H1 (cell line): ENCODE results near the gene TBC1D9B.

ENCODE experiments used
- CTCF ChIP-seq, 3 experiments: IDR thresholded peaks; 1 replicate in 2 of 3; 2 replicates in 1 of 3; pipeline versions ENCODE4 v1.5.1 to v1.6.1; 2011; ENCODE audit warnings: low read length in 3 of 3, mild to moderate bottlenecking in 3 of 3, inconsistent platforms in 2 of 3, low read depth in 1 of 3, moderate library complexity in 1 of 3; ENCODE audit not compliant: insufficient read depth in 1 of 3; ENCODE audit errors: control extremely low read depth in 1 of 3
- EP300 ChIP-seq, 2 experiments: IDR thresholded peaks; 1 replicate in 1 of 2; 2 replicates in 1 of 2; pipeline ENCODE4 v1.6.1; 2011 to 2012; ENCODE audit warnings: low read depth in 2 of 2, low read length in 2 of 2, mild to moderate bottlenecking in 2 of 2, borderline replicate concordance in 1 of 2, inconsistent platforms in 1 of 2, moderate library complexity in 1 of 2
- POLR2A ChIP-seq, 2 experiments: IDR thresholded peaks; 1 replicate in 1 of 2; 2 replicates in 1 of 2; pipeline ENCODE4 v1.6.1; 2011; ENCODE audit warnings: low read depth in 2 of 2, low read length in 2 of 2, mild to moderate bottlenecking in 2 of 2; ENCODE audit errors: control extremely low read depth in 1 of 2
- SP1 ChIP-seq: IDR thresholded peaks from 2 replicates; pipeline ENCODE4 v1.6.1; 2011; ENCODE audit warnings: low read depth, low read length
- SUZ12 ChIP-seq: fragments of 200-600 bp; sonication (generic); IDR thresholded peaks from 2 replicates; pipeline ENCODE4 v1.6.1; 2012; ENCODE audit warnings: mild to moderate bottlenecking, inconsistent platforms, low read length, moderate library complexity, mixed read lengths

DNA sequence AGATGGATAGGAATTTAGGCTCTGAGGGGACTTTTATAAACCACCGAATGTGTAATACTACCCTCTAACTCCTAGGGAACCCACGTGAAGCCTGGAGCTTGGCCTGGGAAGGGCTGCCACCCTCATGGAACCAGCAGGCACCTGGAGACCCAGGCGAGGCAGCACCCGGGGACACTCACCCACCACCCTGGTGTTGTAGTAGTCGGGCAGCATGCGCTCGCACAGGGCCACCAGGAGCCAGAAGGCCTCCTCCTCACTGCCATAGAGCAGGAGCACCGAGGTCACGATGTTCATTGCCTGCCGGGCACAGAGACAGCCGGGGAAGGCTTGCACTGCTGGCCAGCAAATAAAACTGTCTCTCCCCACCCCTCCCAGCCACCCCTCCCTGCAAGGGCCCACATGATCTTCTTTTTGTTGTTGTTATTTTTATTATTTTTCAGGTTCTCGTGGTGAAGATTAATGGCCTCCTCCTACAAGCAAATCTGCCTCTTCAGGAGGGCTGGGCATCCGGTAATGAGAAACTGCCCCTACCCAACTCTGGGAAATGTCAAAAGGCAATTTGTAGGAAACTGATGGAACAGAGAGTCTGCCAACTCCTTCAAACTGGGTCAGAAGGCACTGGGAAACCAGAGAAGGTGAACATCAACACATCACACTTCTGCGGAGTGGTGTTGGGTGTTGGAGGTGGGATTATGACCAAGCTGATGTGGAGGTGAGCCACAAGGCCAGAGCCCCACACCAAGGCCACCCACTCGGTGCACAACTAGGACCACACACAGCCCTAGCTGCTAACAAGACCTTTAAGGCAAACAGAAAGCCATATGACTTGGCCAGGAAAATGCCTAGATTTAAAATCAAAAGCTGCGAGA is 31.7 kb downstream of the TBC1D9B start:
- no peak for TF ChIP-seq CTCF (IDR thresholded peaks at IDR 0.05; ENCODE audit: control extremely low read depth in 1 of 3, insufficient read depth in 1 of 3, low read depth in 1 of 3, low read length in 3 of 3)
- TF ChIP-seq SP1: no peak
- no peak for TF ChIP-seq POLR2A (IDR thresholded peaks at IDR 0.05; ENCODE audit: control extremely low read depth in 1 of 2, low read depth in 2 of 2, low read length in 2 of 2)
- TF ChIP-seq EP300 (IDR thresholded peaks at IDR 0.05; ENCODE audit: borderline replicate concordance in 1 of 2, low read depth in 2 of 2, low read length in 2 of 2): no peak
- TF ChIP-seq SUZ12: no peak
